Raji (cell line): ENCODE measurements around the gene ASPRV1.

Experiments
- POLR2A ChIP-seq: IDR thresholded peaks from 2 replicates; pipeline ENCODE4 v1.6.1; 2011; ENCODE audit warnings: low read depth, low read length, control low read depth; ENCODE audit not compliant: insufficient read depth

Gene ASPRV1

DNA sequence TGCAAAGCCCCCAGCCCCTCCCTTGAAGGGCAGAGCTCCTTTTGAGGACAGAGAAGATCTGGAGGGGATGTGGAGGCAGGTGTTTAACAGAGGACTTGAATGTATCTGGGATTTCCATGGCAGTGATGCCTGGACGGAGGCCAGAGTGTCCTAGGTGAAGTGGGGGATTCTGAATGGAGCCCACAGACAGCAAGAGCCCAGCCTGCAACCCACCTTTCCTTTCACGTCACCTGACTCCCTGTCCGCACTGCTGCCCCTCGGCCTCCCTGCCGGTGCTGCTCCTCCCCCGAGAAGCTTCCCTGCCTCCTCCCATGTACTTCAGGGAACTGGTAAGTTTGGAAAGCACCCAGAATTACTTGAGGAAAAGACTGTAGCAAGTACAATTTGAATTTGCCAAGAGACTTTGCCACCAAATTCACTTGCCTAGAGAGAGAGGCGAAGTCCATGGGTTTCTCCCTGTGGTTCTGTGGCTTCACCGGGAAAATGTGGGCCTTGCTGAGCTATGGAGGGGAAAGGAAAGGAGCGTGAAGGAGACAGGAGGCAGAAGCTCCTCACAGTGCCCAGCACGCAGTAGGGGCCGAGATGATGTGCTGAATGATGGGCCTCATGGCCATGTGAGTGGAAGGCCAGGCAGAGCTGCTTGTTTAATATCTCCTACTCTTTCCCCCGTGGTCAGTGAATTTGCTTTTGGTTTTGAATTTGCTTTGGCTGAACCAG lies 13.9 kb upstream of the ASPRV1 start:
- TF ChIP-seq POLR2A: no peak

GRCh38 chr2:69973335-69973735 lies 11.9 kb upstream of the ASPRV1 start:
- TF ChIP-seq POLR2A: no peak

- no peak for TF ChIP-seq POLR2A
Observed at GRCh38 chr2:69972822-69973221, 11.4 kb upstream of the ASPRV1 start.

- TF ChIP-seq POLR2A: no peak
Observed at GRCh38 chr2:69969991-69970390, 8.6 kb upstream of the ASPRV1 start.

DNA sequence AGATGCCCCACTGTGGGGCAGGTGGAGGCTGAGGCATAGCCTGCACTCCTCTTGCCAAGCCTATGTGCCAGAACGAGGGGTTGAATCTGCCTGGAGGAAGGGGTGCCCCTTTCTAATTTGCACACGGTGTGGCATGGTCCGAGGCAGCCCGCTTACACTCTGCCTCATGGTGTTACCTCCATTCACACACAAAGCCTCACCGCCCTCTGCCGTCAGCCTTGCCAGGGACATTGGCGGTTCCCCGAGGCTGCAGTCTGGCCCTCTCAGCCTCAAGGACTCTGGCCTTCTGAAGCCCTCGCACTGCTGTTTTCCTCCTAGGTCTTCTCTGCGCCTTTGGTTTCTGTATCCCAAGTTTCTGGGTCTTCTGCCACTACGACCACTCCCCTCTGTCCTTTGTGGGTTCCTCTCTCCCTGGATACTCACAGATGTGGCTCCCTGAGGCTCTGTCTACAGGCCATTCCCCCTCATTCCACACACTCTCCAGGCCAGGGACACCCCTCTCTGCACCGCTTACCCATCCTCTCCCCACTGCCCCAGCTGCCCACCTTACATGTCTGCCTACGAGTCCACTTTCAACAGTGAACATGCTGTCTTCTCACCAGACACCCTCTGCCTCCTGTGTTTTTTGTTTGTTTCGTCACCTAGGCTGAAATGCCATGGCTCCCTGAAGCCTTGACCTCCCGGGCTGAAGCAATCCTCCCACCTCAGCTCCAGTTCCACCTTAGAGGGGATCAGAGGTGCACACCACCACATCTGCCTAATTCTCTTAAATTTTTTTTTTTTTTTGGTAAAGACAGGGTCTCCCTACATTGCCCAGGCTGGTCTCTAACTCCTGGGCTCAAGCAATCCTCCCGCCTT lies 7.9 kb upstream of the ASPRV1 start:
- TF ChIP-seq POLR2A: no peak

GRCh38 chr2:69968609-69969008 lies 7.2 kb upstream of the ASPRV1 start:
- no peak for TF ChIP-seq POLR2A

- no peak for TF ChIP-seq POLR2A
Observed at GRCh38 chr2:69966496-69966895, 5.1 kb upstream of the ASPRV1 start.

- TF ChIP-seq POLR2A: no peak
Observed at GRCh38 chr2:69965756-69966445, 4.5 kb upstream of the ASPRV1 start.

DNA sequence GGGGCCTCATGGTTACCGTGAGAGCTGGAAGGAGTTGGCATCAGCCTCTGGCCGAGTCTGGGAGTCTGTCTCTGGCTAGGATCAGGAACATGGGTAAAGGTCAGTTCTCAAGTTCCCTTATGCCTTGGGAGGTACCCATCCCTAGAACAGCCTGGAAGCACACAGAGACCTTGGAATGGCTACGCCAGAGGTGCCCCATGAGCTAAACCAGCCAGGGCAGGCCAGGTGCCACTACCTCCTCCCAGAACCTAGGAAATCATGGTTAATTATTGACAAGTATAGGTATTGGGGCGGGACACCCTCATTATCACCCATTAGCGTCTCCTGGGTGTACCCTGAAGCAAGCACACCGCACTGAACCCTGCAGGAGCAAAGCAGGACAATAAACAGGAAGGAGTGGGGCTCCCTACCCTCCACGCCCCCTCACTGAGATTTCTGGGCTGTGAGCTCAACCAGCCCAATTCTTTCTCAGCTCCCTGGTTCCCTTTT lies 3.0 kb upstream of the ASPRV1 start:
- TF ChIP-seq POLR2A: no peak

- TF ChIP-seq POLR2A: no peak
Observed at GRCh38 chr2:69962986-69963730, 1.7 kb upstream of the ASPRV1 start.

- TF ChIP-seq POLR2A: no peak
Observed at GRCh38 chr2:69960821-69961220, 610 bp downstream of the ASPRV1 start.

GRCh38 chr2:69959425-69959824 lies 2.0 kb downstream of the ASPRV1 start:
- TF ChIP-seq POLR2A: no peak

DNA sequence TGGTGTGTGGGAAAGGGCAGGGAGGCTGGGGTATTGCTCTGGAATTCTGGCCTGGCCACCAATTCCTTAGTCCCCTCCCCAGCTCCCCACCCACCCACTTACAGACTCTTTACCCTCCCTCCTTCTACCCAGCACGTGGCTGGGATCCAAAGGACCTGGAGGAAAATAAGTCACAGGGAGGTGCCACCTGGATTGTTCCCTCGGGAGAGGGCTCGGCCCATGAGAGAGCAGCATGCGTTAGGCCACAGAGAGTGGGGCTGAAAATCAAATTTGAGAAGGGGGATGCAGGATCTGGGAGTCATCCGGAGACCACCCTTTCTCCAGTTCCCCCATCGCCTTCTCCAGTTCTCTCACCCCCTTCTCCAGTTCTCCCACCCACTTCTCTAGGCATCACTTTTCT lies 3.0 kb downstream of the ASPRV1 start:
- TF ChIP-seq POLR2A: no peak

DNA sequence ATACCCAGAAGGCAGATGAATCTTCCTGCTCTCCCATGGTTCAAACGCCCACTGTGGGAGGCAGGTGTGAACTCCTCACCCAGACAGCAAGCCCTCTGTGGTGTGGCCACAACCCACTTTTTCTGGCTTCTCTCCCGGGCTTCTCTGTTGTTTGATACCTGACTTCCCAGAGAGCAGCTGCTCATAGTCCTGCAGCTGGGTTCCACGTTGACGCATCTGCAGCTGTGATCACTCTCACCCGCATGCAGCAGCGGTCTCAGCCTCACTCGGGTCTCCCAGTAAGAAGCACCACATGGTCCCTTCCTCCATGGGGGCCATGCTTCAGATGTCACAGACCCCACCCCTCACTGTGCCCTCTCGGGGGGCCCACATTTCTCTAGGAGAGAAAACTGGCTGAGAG lies 3.5 kb downstream of the ASPRV1 start:
- TF ChIP-seq POLR2A: no peak

DNA sequence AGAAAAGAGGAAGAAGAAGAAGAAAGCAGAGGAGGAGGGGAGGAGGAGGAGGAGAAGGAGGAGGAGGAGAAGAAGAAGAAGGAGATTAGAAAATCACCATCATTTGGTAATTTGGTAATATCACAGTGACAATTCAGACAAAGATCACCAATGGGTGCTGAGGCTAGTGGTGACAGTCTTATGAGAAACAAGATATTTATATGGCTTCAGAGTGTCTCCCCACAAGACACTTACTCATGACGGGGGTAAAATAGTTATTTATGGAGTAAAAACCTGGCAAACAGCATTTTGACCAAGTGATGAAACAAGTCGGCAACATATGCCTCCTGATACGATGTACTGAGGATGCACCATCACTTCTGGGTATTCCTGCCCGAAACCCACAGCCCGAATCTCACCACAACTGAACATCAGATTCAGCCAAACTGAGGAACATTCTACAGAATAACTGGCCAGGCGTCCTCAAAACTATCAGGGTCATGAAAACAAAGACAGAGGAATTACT lies 4.9 kb downstream of the ASPRV1 start:
- no peak for TF ChIP-seq POLR2A
